Hindlimb muscle (tissue), 1 donor: Measurements from ENCODE around the gene FAAP100. TPM values are rescaled to one million over a fixed set of nuclear protein-coding genes. Genes with fewer than 3 reads are reported as not detected.

Experiments used
- polyA plus RNA-seq: library from polyadenylated mRNA; unstranded; fragments of 120-200 nt; gene quantifications from one replicate; pipeline ENCODE4 v1.2.1, GENCODE V29; 2013; ENCODE audit not compliant: insufficient read length

FAAP100 gene
- polyA plus RNA-seq, 1 donor: 22.3 TPM

Other genes with a start within 250 kb of the FAAP100 start
- gene BAHCC1, start 156.9 kb downstream of the FAAP100 start, polyA plus RNA-seq: 17.9 TPM
- gene ACTG1, start 39.6 kb downstream of the FAAP100 start, polyA plus RNA-seq: 1,339 TPM
- 2.8 TPM for gene FSCN2, start 24.0 kb downstream of the FAAP100 start, polyA plus RNA-seq
- gene NPLOC4, start 84.8 kb upstream of the FAAP100 start, polyA plus RNA-seq: 55.0 TPM
- gene TSPAN10, start 84.8 kb upstream of the FAAP100 start, polyA plus RNA-seq: 0.96 TPM
- gene PDE6G, start 104.2 kb upstream of the FAAP100 start, polyA plus RNA-seq: 4.0 TPM
- gene OXLD1, start 114.3 kb upstream of the FAAP100 start, polyA plus RNA-seq: 12.0 TPM
- gene CCDC137, start 114.4 kb upstream of the FAAP100 start, polyA plus RNA-seq: 16.8 TPM
- gene ARL16, start 131.4 kb upstream of the FAAP100 start, polyA plus RNA-seq: 24.4 TPM
- 59.1 TPM for gene HGS, start 131.7 kb upstream of the FAAP100 start, polyA plus RNA-seq
- gene MRPL12, start 151.0 kb upstream of the FAAP100 start, polyA plus RNA-seq: 55.2 TPM
- gene SLC25A10, start 159.9 kb upstream of the FAAP100 start, polyA plus RNA-seq: 5.3 TPM